Suprapubic skin (tissue), 4 donors: ENCODE measurements around the gene WWOX. TPM values are rescaled to one million over a fixed set of nuclear protein-coding genes. Genes with fewer than 3 reads are reported as not detected.

ENCODE experiments used
- DNase-seq, 2 donors: peaks; one replicate each; pipeline ENCODE4 v3.0.0-alpha.2; 2019; ENCODE audit warnings: low spot score in 2 of 2
- H3K27ac ChIP-seq: fragments of 200-600 bp; sonication (generic); one replicate; pipeline ENCODE4 v1.5.1; 2019
- H3K27me3 ChIP-seq: fragments of 200-600 bp; sonication (generic); one replicate; pipeline ENCODE4 v1.5.1; 2019
- H3K36me3 ChIP-seq: fragments of 200-600 bp; sonication (generic); one replicate; pipeline ENCODE4 v1.5.1; 2019
- H3K4me1 ChIP-seq: fragments of 200-600 bp; sonication (generic); one replicate; pipeline ENCODE4 v1.5.1; 2019
- H3K4me3 ChIP-seq: fragments of 200-600 bp; sonication (generic); one replicate; pipeline ENCODE4 v1.5.1; 2019; ENCODE audit warnings: mild to moderate bottlenecking
- H3K9me3 ChIP-seq: fragments of 200-600 bp; sonication (generic); one replicate; pipeline ENCODE4 v1.5.1; 2019
- EP300 ChIP-seq: sonication (generic); formaldehyde crosslinking; IDR thresholded peaks from one replicate; pipeline ENCODE4 v1.6.1; 2017; ENCODE audit warnings: antibody characterized with exemption
- POLR2A ChIP-seq, 2 donors: fragments of 450-650 bp; IDR thresholded peaks; one replicate each; pipeline ENCODE4 v1.6.1; 2017; ENCODE audit warnings: antibody characterized with exemption in 2 of 2, mild to moderate bottlenecking in 2 of 2, moderate library complexity in 2 of 2
- POLR2AphosphoS5 ChIP-seq, 3 donors: sonication (generic); formaldehyde crosslinking; IDR thresholded peaks; one replicate each; pipeline ENCODE4 v1.6.1; 2017; ENCODE audit warnings: antibody characterized with exemption in 3 of 3
- WGBS: methylation state at CpG from one replicate; pipeline ENCODE4 v1.1.5; 2018; 5-methylcytosine and 5-hydroxymethylcytosine counted together
- total RNA-seq, 4 donors: library from RNA; depleted of rRNA; stranded (reverse); fragments of >200 nt; gene quantifications; one replicate each; pipeline ENCODE4 v1.1.0, GENCODE V29; 2016
- TF ChIP-seq, protein P1 (sequence below), 2 donors: fragments of 200-600 bp in 1 of 2; fragments of 450-650 bp in 1 of 2; sonication (generic) in 1 of 2; IDR thresholded peaks; one replicate each; pipeline ENCODE4 v1.5.1; 2016 to 2019; ENCODE audit warnings: antibody characterized with exemption in 2 of 2, mild to moderate bottlenecking in 1 of 2, moderate library complexity in 1 of 2

The WWOX gene
- total RNA-seq, 4 donors from 2014 or later = 29.6 to 104 (median 47.3) TPM

- Histone ChIP-seq H3K27ac (no peak overlapping the region), H3K4me1 (peaks cover 5% of the 10 kb centered on the region), H3K9me3 (no peaks in the 10 kb centered on the region), H3K27me3 (no peaks in the 10 kb centered on the region), H3K4me3 (no peak overlapping the region), H3K36me3 (no peaks in the 10 kb centered on the region)
- WGBS = 81% methylated on average over 8 of the region's 8 CpGs
- DNase-seq = no peak
- TF ChIP-seq EP300 (no peak), POLR2AphosphoS5 (IDR thresholded peaks at IDR 0.05) (no peak), POLR2A (IDR thresholded peaks at IDR 0.05) (no peak)
- TF ChIP-seq, protein P1, sequence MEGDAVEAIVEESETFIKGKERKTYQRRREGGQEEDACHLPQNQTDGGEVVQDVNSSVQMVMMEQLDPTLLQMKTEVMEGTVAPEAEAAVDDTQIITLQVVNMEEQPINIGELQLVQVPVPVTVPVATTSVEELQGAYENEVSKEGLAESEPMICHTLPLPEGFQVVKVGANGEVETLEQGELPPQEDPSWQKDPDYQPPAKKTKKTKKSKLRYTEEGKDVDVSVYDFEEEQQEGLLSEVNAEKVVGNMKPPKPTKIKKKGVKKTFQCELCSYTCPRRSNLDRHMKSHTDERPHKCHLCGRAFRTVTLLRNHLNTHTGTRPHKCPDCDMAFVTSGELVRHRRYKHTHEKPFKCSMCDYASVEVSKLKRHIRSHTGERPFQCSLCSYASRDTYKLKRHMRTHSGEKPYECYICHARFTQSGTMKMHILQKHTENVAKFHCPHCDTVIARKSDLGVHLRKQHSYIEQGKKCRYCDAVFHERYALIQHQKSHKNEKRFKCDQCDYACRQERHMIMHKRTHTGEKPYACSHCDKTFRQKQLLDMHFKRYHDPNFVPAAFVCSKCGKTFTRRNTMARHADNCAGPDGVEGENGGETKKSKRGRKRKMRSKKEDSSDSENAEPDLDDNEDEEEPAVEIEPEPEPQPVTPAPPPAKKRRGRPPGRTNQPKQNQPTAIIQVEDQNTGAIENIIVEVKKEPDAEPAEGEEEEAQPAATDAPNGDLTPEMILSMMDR (IDR thresholded peaks at IDR 0.05) = no peak
Measured at GRCh38 chr16:78257376-78257728, 157.9 kb downstream of the WWOX start.

DNA sequence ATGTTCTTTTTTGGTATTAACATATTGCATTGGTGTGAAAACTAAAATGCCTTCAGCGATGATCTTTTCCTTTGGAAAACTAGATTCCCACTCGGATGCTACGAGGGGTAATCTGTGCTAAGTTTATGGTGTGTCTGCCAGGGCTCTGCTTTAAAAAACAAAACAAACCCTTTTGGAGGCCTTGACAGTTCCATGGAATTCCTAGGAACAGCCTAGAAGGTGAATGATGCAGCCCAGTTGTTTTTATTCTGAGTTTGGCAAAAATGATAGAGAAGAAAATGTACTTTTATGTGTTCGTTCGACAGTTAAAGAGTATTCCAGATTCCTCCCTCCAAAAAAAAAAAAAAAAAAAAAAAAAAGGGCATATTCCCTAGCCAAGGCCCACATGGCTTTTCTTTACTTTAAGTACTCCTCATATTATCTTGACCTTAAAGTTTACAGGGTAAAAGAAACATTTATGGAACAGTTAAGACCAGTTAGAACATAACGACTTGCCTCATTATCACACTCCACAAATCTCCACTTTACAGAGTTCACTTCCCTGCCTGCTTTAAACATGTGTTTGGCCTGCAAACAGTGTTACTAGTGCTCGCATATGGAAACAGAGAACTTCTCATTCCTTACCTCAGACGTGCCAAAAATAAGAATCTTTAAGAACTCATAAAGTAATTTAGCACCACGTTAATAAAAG lies 159.1 kb downstream of the WWOX start:
- Histone ChIP-seq H3K4me3 (no peak overlapping the region), H3K27me3 (no peaks in the 10 kb centered on the region), H3K4me1 (peaks cover 5% of the 10 kb centered on the region), H3K27ac (no peak overlapping the region), H3K9me3 (no peaks in the 10 kb centered on the region), H3K36me3 (no peaks in the 10 kb centered on the region)
- 56% methylated on average over 9 of the region's 9 CpGs for WGBS
- TF ChIP-seq POLR2AphosphoS5 (IDR thresholded peaks at IDR 0.05) = no peak
- TF ChIP-seq, protein P1 (IDR thresholded peaks at IDR 0.05) = no peak
- TF ChIP-seq POLR2A (IDR thresholded peaks at IDR 0.05) = no peak
- no peak for TF ChIP-seq EP300
- DNase-seq = no peak

- DNase-seq = no peak
- Histone ChIP-seq H3K36me3 (no peaks in the 10 kb centered on the region), H3K4me1 (peaks cover 5% of the 10 kb centered on the region), H3K27me3 (no peaks in the 10 kb centered on the region), H3K4me3 (no peak overlapping the region), H3K27ac (no peak overlapping the region), H3K9me3 (no peaks in the 10 kb centered on the region)
- TF ChIP-seq, protein P1 (IDR thresholded peaks at IDR 0.05) = no peak
- no peak for TF ChIP-seq POLR2AphosphoS5 (IDR thresholded peaks at IDR 0.05)
- 64% methylated on average over 5 of the region's 5 CpGs for WGBS
Measured at GRCh38 chr16:78259873-78260272, 160.4 kb downstream of the WWOX start.

DNA sequence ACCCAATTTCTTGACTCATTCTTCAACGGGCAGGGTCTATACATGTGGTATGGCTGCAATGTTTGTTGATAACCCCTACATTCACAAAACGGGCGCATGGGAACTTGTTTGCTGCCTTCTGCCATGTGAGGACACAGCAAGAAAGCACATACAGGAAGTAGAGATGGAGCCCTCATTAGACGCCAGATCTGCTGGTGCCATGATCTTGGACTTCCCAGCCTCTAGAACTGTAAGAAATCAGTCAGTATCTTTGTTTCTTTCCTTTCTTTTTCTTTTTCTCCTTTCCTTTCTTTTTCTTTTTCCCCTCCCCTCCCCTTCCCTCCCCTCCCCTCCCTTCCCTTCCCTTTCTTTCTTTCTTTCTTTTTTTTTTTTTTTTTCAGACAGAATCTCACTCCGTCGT lies 165.2 kb downstream of the WWOX start:
- Histone ChIP-seq H3K4me3 (no peak overlapping the region), H3K27ac (no peak overlapping the region), H3K36me3 (no peaks in the 10 kb centered on the region), H3K9me3 (no peaks in the 10 kb centered on the region), H3K4me1 (no peaks in the 10 kb centered on the region), H3K27me3 (no peaks in the 10 kb centered on the region)
- TF ChIP-seq, protein P1 (IDR thresholded peaks at IDR 0.05) = no peak
- TF ChIP-seq POLR2AphosphoS5 (IDR thresholded peaks at IDR 0.05) = no peak
- TF ChIP-seq POLR2A (IDR thresholded peaks at IDR 0.05) = no peak
- no peak for TF ChIP-seq EP300
- 94% methylated on average over 6 of the region's 6 CpGs for whole genome bisulfite sequencing
- no peak for DNase-seq

- WGBS = 82% methylated on average over 7 of the region's 7 CpGs
- Histone ChIP-seq H3K27me3 (no peaks in the 10 kb centered on the region), H3K27ac (no peak overlapping the region), H3K4me3 (no peak overlapping the region), H3K4me1 (no peaks in the 10 kb centered on the region), H3K36me3 (no peaks in the 10 kb centered on the region), H3K9me3 (no peaks in the 10 kb centered on the region)
- no peak for DNase-seq
- TF ChIP-seq, protein P1 (IDR thresholded peaks at IDR 0.05) = no peak
- no peak for TF ChIP-seq EP300
Measured at GRCh38 chr16:78269256-78269655, 169.8 kb downstream of the WWOX start.
